GM13976 (cell line): ENCODE results near the gene KIAA1755.

Experiments
- DNase-seq: peaks from one replicate; pipeline ENCODE4 v3.0.0; 2012; ENCODE audit warnings: low spot score
- in situ Hi-C: fragments of 300-500 bp; cut with MboI; formaldehyde crosslinking; loops from one replicate; pipeline ENCODE4 v1.12.0; 2022; ENCODE audit warnings: low sequenced_read_pairs, mixed read lengths, inconsistent platforms; ENCODE audit not compliant: unreplicated experiment
- TF ChIP-seq, protein P1 (sequence below): IDR thresholded peaks from 2 replicates; pipeline ENCODE4 v1.5.1; 2012; ENCODE audit warnings: borderline replicate concordance, mild to moderate bottlenecking; ENCODE audit not compliant: insufficient read depth; ENCODE audit errors: extremely low read depth, missing control alignments, control extremely low read depth

Gene KIAA1755

GRCh38 chr20:38175304-38176180 is 85.0 kb downstream of the KIAA1755 start:
- DNase-seq, result no peak
- in situ Hi-C loops, result no loop called here
- TF ChIP-seq, protein P1, sequence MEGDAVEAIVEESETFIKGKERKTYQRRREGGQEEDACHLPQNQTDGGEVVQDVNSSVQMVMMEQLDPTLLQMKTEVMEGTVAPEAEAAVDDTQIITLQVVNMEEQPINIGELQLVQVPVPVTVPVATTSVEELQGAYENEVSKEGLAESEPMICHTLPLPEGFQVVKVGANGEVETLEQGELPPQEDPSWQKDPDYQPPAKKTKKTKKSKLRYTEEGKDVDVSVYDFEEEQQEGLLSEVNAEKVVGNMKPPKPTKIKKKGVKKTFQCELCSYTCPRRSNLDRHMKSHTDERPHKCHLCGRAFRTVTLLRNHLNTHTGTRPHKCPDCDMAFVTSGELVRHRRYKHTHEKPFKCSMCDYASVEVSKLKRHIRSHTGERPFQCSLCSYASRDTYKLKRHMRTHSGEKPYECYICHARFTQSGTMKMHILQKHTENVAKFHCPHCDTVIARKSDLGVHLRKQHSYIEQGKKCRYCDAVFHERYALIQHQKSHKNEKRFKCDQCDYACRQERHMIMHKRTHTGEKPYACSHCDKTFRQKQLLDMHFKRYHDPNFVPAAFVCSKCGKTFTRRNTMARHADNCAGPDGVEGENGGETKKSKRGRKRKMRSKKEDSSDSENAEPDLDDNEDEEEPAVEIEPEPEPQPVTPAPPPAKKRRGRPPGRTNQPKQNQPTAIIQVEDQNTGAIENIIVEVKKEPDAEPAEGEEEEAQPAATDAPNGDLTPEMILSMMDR, result no peak

DNA sequence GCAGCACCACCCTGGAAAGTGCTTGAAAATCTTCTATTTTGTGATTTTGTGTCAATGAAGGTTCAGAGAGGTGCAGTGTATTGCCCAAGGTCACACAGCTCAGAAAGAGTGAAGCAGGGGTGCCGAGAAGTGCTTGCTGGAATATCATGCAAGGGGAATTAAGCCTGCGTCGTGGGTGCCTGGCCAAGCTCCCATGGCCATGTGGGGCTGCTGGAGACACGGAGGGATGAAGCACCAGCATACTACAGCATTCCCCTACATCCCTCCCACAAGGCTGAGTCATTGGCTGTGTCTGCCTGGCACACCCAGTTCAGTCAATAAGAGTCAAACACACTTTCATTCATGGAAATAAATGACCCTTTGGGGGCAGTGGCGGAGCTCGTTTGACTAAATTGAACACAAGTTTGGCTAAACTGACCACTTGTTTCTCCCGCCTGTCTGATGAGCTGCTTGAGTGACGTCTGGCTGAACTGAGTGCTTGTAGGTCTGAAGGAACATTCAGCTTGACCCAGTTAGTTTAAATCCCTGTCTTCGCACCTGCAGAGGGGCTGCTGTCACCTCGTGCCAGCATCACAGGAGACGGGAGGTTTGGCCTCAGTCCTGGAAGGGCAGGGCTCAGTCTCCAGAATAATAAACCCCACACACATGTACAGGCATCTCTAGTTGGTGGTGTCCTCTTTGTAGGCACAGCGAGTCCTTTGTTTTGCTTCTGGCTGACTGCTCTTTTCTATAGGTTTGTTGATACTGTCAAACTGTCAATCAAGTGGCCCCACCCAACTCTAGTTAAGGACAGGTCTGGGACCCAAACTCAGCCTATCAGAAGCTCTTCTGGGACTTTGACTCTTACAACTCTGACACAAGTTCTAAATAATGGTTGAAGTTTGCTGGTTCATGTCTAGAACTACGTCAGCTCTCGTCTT is 87.0 kb downstream of the KIAA1755 start:
- no peak for DNase-seq
- in situ Hi-C loops, result no loop called here
- TF ChIP-seq, protein P1, result no peak

DNA sequence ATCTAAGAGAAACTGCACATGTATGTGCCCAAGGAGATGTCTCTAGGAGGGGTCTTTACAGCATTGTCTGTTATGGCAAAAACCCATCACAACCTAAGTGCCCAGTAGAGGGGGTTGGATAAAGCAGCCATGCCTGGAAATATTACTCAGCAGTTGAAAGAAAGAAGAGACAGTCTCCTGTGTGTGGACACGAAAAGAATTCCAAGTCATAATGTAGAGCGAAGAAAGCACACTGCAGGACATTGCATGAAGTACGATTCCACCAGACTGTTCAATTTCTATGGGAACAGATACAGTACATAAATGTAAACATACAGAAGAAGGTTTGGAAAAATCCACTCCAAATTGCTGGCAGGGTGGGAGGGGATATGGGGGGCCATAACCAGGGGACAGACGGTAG is 88.1 kb downstream of the KIAA1755 start:
- in situ Hi-C loops, result no loop called here
- no peak for DNase-seq
- TF ChIP-seq, protein P1, result no peak

DNA sequence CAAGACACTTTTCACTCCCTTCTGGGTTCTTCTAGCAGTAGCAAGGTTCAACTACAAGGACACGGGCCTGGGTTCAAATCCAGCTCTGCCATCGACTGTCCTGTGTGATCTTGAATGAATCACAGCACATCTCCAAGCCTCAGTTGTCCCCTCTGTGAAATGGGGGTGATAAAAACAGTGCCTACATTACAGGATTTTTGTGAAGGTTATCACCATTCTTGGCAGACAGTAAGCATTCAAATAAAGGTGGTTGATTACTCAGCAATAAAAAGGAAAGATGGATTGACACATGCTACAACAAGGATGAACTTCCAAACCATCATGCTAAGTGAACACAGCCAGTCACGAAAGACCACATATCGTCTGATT is 88.9 kb downstream of the KIAA1755 start:
- DNase-seq, result no peak
- TF ChIP-seq, protein P1, result no peak
- in situ Hi-C loops, result no loop called here

GRCh38 chr20:38170826-38171674 is 89.5 kb downstream of the KIAA1755 start:
- in situ Hi-C loops, result no loop called here
- TF ChIP-seq, protein P1, result no peak
- no peak for DNase-seq
